GM12801 (cell line): ENCODE measurements around the gene IGF2R.

Experiments used
- TF ChIP-seq, protein P1 (sequence below): IDR thresholded peaks from one replicate; pipeline ENCODE4 v1.5.1; 2011; ENCODE audit warnings: control low read depth; ENCODE audit not compliant: insufficient read length; ENCODE audit errors: extremely low read depth

The IGF2R gene

DNA sequence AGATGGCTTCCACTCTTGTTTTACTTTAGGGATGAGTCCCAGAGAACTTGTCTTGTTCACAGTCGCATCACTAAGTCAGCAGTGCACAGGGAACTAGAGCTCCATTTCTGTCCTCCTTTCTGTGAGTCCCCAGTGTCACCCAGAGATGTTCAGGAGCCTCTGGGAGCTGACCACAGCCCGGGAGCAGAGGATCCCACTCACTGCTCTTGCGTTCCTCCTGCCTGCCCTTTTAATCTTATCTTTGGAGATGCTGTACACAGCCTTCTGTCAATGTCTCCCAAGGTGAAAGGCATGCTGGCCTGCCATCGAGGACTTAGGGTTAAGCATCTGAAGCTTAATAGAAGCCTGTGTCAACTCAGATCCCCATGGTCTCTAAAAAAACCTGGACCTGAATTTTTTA, 71.2 kb downstream of the IGF2R start:
- TF ChIP-seq, protein P1, sequence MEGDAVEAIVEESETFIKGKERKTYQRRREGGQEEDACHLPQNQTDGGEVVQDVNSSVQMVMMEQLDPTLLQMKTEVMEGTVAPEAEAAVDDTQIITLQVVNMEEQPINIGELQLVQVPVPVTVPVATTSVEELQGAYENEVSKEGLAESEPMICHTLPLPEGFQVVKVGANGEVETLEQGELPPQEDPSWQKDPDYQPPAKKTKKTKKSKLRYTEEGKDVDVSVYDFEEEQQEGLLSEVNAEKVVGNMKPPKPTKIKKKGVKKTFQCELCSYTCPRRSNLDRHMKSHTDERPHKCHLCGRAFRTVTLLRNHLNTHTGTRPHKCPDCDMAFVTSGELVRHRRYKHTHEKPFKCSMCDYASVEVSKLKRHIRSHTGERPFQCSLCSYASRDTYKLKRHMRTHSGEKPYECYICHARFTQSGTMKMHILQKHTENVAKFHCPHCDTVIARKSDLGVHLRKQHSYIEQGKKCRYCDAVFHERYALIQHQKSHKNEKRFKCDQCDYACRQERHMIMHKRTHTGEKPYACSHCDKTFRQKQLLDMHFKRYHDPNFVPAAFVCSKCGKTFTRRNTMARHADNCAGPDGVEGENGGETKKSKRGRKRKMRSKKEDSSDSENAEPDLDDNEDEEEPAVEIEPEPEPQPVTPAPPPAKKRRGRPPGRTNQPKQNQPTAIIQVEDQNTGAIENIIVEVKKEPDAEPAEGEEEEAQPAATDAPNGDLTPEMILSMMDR: no peak

DNA sequence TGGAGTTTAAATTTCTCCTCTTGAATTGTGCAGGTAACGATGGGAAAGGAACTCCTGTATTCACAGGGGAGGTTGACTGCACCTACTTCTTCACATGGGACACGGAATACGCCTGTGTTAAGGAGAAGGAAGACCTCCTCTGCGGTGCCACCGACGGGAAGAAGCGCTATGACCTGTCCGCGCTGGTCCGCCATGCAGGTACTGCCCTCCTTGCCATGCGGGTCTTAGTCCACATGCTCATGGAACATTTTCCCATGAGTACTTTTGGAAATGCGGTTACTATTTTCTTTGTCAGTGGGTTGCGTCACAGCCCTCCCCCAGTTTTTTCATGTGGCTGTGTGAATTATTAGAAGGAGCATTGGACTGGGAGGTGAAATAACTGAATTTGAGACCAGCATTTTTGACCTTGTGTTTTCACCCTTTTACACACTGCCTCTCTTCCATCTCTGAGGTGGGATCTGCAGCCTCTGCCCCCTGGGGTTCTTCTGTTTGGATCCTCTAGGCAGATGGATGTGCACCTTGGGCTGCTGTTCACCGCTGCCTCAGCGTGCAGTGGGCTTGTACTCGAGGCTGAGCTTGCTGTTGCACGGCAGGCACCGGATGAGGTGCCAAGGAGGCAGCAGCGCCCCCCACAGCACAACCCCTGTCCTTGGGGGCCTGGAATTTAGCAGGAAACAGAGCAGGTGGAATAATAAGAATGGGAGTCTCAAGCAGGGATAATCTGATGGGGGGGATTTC, 71.8 kb downstream of the IGF2R start:
- TF ChIP-seq, protein P1: no peak

DNA sequence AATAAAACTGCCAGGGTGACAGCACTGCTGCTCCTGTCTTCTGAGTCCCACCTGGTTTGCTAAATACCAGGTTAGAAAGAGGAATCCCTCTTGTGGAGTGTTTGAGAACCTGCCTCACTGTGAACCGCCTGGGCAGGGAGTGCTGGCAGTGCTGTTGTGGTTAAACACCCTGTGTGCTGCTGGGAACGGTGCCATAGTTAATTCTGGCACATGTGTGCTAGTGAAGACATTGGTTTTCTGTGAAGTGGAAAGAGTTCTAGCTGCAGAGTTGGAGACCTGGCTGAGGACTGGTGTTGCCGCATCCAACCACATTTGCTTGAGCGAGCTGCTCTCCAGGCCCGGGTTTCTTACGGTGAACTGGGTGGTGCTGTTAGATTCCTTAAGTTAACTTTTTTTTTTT, 72.7 kb downstream of the IGF2R start:
- TF ChIP-seq, protein P1: no peak

DNA sequence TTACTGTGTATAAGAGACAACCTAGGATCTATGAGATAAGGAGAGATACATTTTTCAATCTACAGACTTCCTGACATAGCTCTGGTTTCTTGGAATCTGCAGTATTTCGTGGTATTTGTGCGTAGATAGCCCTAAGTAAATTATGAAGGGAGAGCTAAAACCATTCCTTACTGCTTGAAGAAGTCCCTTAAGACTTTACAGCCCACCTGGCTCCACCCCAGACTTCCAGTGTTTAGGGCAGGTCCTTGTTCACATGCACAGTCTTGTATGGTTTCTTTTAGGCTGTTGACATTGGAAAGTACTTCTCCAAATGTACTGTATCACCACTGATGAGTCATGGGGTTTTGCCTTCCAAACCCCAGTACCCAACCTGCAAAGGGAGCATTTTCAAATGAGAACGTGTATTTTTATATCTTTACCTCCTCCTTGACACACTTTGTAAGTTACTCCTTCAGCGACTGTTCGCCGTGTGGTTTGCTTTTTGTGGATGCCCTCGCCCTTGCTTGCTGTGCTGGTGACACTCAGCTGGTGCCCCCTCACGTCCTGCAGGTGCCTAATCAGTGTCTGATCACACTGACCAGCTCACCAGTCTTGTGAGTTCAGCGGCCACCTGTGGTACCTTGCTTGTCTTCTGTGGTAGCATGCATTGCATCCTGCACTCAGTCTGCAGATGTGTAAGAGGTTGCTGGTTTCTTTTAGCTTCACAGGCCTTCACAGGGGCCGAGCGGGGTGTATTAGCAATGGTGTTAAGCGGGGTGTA, 73.3 kb downstream of the IGF2R start:
- TF ChIP-seq, protein P1: no peak

DNA sequence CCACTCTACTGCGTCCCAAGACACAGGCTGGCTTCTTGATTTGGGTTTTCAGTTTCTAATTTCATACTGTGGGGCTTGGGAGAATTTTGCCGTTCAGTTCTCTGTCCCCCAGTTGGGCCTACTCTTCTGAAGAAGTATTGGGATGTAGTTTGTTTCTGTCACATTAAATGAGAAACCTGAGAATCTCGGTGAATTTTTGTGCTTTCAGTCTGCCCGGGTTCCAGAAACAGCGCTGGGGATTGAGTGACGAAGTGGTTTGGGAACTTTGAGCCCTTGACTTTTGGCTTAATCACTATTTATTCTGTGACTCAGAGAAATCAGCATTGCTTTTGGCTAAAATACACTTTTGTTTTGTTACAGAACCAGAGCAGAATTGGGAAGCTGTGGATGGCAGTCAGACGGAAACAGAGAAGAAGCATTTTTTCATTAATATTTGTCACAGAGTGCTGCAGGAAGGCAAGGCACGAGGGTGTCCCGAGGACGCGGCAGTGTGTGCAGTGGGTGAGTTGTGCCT, 74.0 kb downstream of the IGF2R start:
- TF ChIP-seq, protein P1: no peak

DNA sequence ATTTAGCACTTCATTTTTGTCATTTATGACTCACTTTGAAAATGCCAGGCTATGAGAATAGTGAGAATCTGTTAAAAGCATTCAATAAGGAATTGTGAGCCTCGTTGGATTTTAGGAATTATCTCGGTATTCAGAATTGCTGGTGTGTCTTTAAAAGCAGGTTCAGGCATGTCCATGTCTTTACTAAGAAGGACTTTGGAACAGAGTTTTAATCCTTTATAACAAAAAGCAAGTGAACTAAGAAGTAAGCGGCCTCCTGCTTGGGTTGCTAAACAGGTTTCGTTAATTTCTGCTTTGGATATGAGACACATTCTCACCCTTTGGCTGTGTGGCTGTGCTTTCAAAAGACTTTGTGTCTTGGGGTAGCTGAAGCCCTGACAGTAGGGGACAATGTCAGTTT, 74.9 kb downstream of the IGF2R start:
- TF ChIP-seq, protein P1: no peak

DNA sequence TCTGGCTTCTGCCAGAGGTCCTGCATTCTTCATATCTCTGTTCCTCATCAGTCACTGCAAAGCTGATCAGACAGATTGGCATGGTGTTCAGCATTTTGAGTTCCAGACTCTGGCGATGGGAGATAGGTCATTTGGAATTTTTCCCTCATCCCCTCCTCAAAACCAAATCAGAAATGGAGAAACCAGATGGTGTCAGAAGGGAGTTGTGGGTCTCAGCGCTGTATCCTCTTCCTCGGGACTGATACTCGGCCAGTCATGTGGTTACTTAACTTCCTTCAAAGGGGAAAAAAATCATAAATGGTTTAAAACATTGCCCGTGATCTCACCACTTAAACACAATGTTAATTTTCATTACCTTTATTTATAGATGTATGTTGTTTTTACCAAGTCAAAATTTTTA, 75.8 kb downstream of the IGF2R start:
- TF ChIP-seq, protein P1: no peak
